IMR-90 (cell line): Measurements from ENCODE around the gene ABCA9. TPM values are rescaled to one million over a fixed set of nuclear protein-coding genes. Genes with fewer than 3 reads are reported as not detected.

Source experiments
- ATAC-seq: fragments of 200-7000 bp; cut with Tn5 transposase; 2 replicates; pipeline ENCODE4 v1.9.1; 2020; ENCODE audit warnings: low read depth, mild to moderate bottlenecking, moderate library complexity
- BruUV-seq: library from RNA; stranded (reverse); fragments of 400-500 nt; replicated peaks from 2 replicates; lab custom pipeline; 2021; lab: Mats Ljungman, UMichigan
- CTCF ChIA-PET: fragments of 300-600 bp; formaldehyde crosslinking; extraction: SDS; loops from one replicate; lab custom pipeline; 2021; ENCODE audit warnings: antibody characterized with exemption; lab: Yijun Ruan, JAX
- POLR2A ChIA-PET: fragments of 300-600 bp; sonication (Branson Sonifier 250); formaldehyde crosslinking; loops from one replicate; lab custom pipeline; 2022; ENCODE audit warnings: antibody characterized with exemption; ENCODE audit not compliant: unreplicated experiment; lab: Charles Lee
- DNase-seq: peaks from one replicate; pipeline ENCODE4 v3.0.0; 2013
- H2AFZ ChIP-seq: replicated peaks from 2 replicates; pipeline ENCODE3; 2013; ENCODE audit warnings: low read length, mild to moderate bottlenecking; ENCODE audit not compliant: poor library complexity
- H2AK5ac ChIP-seq: 2 replicates; pipeline ENCODE4 v1.6.1; 2013; ENCODE audit warnings: low read depth, low read length, inconsistent platforms
- H2AK9ac ChIP-seq: replicated peaks from 2 replicates; pipeline ENCODE3; 2013; ENCODE audit warnings: mild to moderate bottlenecking, low read depth, low read length, moderate library complexity; ENCODE audit not compliant: poor library complexity
- H2BK120ac ChIP-seq: 2 replicates; pipeline ENCODE4 v1.6.1; 2013; ENCODE audit warnings: low read depth, low read length, inconsistent platforms
- H2BK15ac ChIP-seq: 3 replicates; pipeline ENCODE4 v1.6.1; 2013; ENCODE audit warnings: low read depth, low read length, inconsistent platforms
- H2BK20ac ChIP-seq: 2 replicates; pipeline ENCODE4 v1.6.1; 2013; ENCODE audit warnings: low read depth, mild to moderate bottlenecking, inconsistent platforms, low read length, moderate library complexity
- H2BK5ac ChIP-seq: 2 replicates; pipeline ENCODE4 v1.6.1; 2013; ENCODE audit warnings: mild to moderate bottlenecking, low read depth, low read length, inconsistent platforms; ENCODE audit not compliant: poor library complexity, severe bottlenecking
- H3K14ac ChIP-seq: replicated peaks from 2 replicates; pipeline ENCODE4 v1.6.1; 2013; ENCODE audit warnings: low read depth, low read length, inconsistent platforms
- H3K18ac ChIP-seq: 2 replicates; pipeline ENCODE4 v1.6.1; 2013; ENCODE audit warnings: low read depth, low read length, control low read depth
- H3K23ac ChIP-seq: 2 replicates; pipeline ENCODE4 v1.6.1; 2013; ENCODE audit warnings: low read depth, low read length, inconsistent platforms
- H3K27ac ChIP-seq: 2 replicates; pipeline ENCODE4 v1.5.1; 2013; ENCODE audit warnings: mild to moderate bottlenecking, control low read depth, low read length; ENCODE audit not compliant: insufficient read depth
- H3K27me3 ChIP-seq: 2 replicates; pipeline ENCODE4 v1.6.1; 2013; ENCODE audit warnings: low read length; ENCODE audit not compliant: control insufficient read depth, insufficient read depth
- H3K36me3 ChIP-seq: 2 replicates; pipeline ENCODE4 v1.6.1; 2013; ENCODE audit warnings: low read length, mixed read lengths; ENCODE audit not compliant: control insufficient read depth, insufficient read depth
- H3K4ac ChIP-seq: 2 replicates; pipeline ENCODE4 v1.6.1; 2013; ENCODE audit warnings: low read depth, low read length, inconsistent platforms
- H3K4me1 ChIP-seq: 2 replicates; pipeline ENCODE4 v1.6.1; 2013; ENCODE audit warnings: low read length, mixed read lengths; ENCODE audit not compliant: control insufficient read depth, insufficient read depth
- H3K4me2 ChIP-seq: 2 replicates; pipeline ENCODE4 v1.6.1; 2013; ENCODE audit warnings: low read depth, mild to moderate bottlenecking, control low read depth, low read length, moderate library complexity
- H3K4me3 ChIP-seq: 2 replicates; pipeline ENCODE4 v1.5.1; 2013; ENCODE audit warnings: low read depth, mild to moderate bottlenecking, control low read depth, low read length, moderate library complexity; ENCODE audit not compliant: insufficient read depth
- H3K56ac ChIP-seq: 2 replicates; pipeline ENCODE4 v1.6.1; 2013; ENCODE audit warnings: low read length, inconsistent platforms; ENCODE audit not compliant: insufficient read depth; ENCODE audit errors: extremely low read depth
- H3K79me1 ChIP-seq, 2 experiments: 2 replicates each; pipeline ENCODE4 v1.6.1; 2013; ENCODE audit warnings: low read length in 2 of 2, inconsistent platforms in 1 of 2, low read depth in 1 of 2
- H3K9ac ChIP-seq: 2 replicates; pipeline ENCODE4 v1.6.1; 2013; ENCODE audit warnings: low read depth, low read length, control low read depth
- H3K9me1 ChIP-seq: 2 replicates; pipeline ENCODE4 v1.6.1; 2013; ENCODE audit warnings: low read length, inconsistent platforms; ENCODE audit not compliant: insufficient read depth
- H3K9me3 ChIP-seq: 2 replicates; pipeline ENCODE4 v1.6.1; 2013; ENCODE audit warnings: low read length; ENCODE audit not compliant: control insufficient read depth, insufficient read depth
- H4K20me1 ChIP-seq: 2 replicates; pipeline ENCODE4 v1.6.1; 2013; ENCODE audit warnings: low read length, inconsistent platforms; ENCODE audit not compliant: insufficient read depth
- H4K5ac ChIP-seq: 2 replicates; pipeline ENCODE4 v1.6.1; 2013; ENCODE audit warnings: mild to moderate bottlenecking, low read depth, low read length, control low read depth
- H4K8ac ChIP-seq, 2 experiments: 2 replicates each; pipeline ENCODE4 v1.6.1; 2013; ENCODE audit warnings: low read depth in 2 of 2, low read length in 2 of 2, control low read depth in 1 of 2, inconsistent platforms in 1 of 2
- H4K91ac ChIP-seq: 2 replicates; pipeline ENCODE4 v1.6.1; 2013; ENCODE audit warnings: low read depth, low read length, inconsistent platforms; ENCODE audit not compliant: insufficient read depth
- CEBPB ChIP-seq: IDR thresholded peaks from 2 replicates; pipeline ENCODE4 v1.6.1; 2012; ENCODE audit warnings: low read depth, low read length, improper control_type of control experiment
- RCOR1 ChIP-seq: IDR thresholded peaks from 2 replicates; pipeline ENCODE4 v1.6.1; 2012; ENCODE audit warnings: mild to moderate bottlenecking, low read length, improper control_type of control experiment; ENCODE audit not compliant: insufficient replicate concordance
- WGBS, 2 experiments: methylation state at CpG; one replicate each; pipeline versions ENCODE4 v1.1.5 to v1.1.7; 2013; ENCODE audit warnings: missing lambda C conversion rate in 2 of 2; ENCODE audit not compliant: insufficient read length in 1 of 2; ENCODE audit errors: extremely low coverage in 2 of 2; 5-methylcytosine and 5-hydroxymethylcytosine counted together
- dilution Hi-C: fragments of 300-500 bp; cut with HindIII; formaldehyde crosslinking; loops from one replicate; pipeline ENCODE4 v1.14.3; 2018; ENCODE audit warnings: low sequenced_read_pairs; ENCODE audit not compliant: unreplicated experiment
- in situ Hi-C: fragments of 300-500 bp; cut with MboI; formaldehyde crosslinking; loops from 3 replicates; pipeline ENCODE4 v1.14.3; 2019; ENCODE audit warnings: low sequenced_read_pairs, inconsistent platforms, mixed read lengths
- intact Hi-C: fragments of 100-400 bp; cut with micrococcal nuclease; formaldehyde crosslinking; loops from 2 replicates; pipeline ENCODE4 v1.10.0; 2022
- polyA plus RNA-seq, 3 experiments: library from polyadenylated mRNA; depleted of rRNA; stranded (reverse); fragments of >200 nt; gene quantifications; 2 replicates each; pipeline ENCODE4 v1.2.3, GENCODE V29; 2012; ENCODE audit warnings: low replicate concordance in 1 of 3
- total RNA-seq: library from RNA; depleted of rRNA; stranded (reverse); fragments of >200 nt; gene quantifications from 2 replicates; pipeline ENCODE4 v1.2.3, GENCODE V29; 2012
- TF ChIP-seq, protein P1 (sequence below): fragments of 150-350 bp; IDR thresholded peaks from 2 replicates; pipeline ENCODE4 v1.6.1; 2016; ENCODE audit warnings: low read depth, mild to moderate bottlenecking, low read length, moderate library complexity, borderline replicate concordance

ABCA9 gene
- total and polyA plus RNA-seq, 2 of the 4 experiments (the other 2 are of a cell fraction) = under 0.01 TPM; not detected in 1

DNA sequence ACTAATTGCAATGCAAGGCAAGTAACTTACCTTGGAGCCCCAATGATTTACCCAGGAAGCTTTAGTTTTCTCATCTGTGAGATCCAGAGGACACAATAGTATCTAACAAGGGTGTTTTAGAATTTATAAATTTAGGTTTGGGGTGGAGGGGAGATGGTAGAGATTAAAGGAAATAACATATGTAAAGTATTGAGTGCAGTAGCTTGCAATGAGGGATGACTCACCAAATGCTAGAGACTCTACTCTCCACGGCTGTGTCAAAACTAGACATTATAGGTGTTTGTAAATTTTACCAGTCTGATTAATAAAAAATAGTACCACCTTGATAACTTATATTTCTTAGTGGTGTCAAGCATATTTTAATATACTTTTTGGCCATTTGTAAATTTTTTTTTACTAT is 3.7 kb upstream of the ABCA9 start:
- Histone ChIP-seq H3K14ac (no peak overlapping the region), H2BK120ac (no peak overlapping the region), H2BK5ac (no peak overlapping the region), H4K8ac (no peak overlapping the region), H3K27ac (no peak overlapping the region), H3K23ac (no peak overlapping the region), H2AFZ (no peak overlapping the region), H3K4me1 (no peaks in the 10 kb centered on the region), H3K27me3 (no peaks in the 10 kb centered on the region), H4K20me1 (no peaks in the 10 kb centered on the region), H2BK20ac (no peak overlapping the region), H3K4ac (no peak overlapping the region), H3K4me2 (no peak overlapping the region), H3K18ac (no peak overlapping the region), H4K5ac (no peak overlapping the region), H3K9ac (no peak overlapping the region), H3K9me3 (no peaks in the 10 kb centered on the region), H2BK15ac (no peak overlapping the region), H3K79me1 (no peaks in the 10 kb centered on the region), H3K9me1 (no peaks in the 10 kb centered on the region), H3K56ac (no peak overlapping the region), H2AK9ac (no peak overlapping the region), H2AK5ac (no peak overlapping the region), H3K36me3 (no peaks in the 10 kb centered on the region), H3K4me3 (no peak overlapping the region), H4K91ac (no peak overlapping the region)
- ATAC-seq = no peak
- BruUV-seq = no TSS peak
- TF ChIP-seq CEBPB (no peak), RCOR1 (no peak)
- TF ChIP-seq, protein P1, sequence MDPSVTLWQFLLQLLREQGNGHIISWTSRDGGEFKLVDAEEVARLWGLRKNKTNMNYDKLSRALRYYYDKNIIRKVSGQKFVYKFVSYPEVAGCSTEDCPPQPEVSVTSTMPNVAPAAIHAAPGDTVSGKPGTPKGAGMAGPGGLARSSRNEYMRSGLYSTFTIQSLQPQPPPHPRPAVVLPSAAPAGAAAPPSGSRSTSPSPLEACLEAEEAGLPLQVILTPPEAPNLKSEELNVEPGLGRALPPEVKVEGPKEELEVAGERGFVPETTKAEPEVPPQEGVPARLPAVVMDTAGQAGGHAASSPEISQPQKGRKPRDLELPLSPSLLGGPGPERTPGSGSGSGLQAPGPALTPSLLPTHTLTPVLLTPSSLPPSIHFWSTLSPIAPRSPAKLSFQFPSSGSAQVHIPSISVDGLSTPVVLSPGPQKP = no peak
- in situ Hi-C loops = no loop called here
- dilution Hi-C loops = no loop called here
- ChIA-PET POLR2A (no interaction called here), CTCF (no interaction called here)
- intact Hi-C loops = no loop called here
- no peak for DNase-seq
- no CpG with 5 or more reads among the region's 1 CpG for WGBS, 2 experiments
